Transverse colon (tissue), 3 donors: ENCODE results near the gene CD28.

Experiments
- CTCF ChIP-seq, 5 experiments: fragments of 200-600 bp in 3 of 5; fragments of 450-650 bp in 2 of 5; sonication (generic) in 3 of 5; IDR thresholded peaks; 1 replicate in 2 of 5; 2 replicates in 3 of 5; pipeline ENCODE4 v1.5.1; 2016 to 2017; ENCODE audit warnings: antibody characterized with exemption in 5 of 5, inconsistent platforms in 3 of 5, mild to moderate bottlenecking in 2 of 5, moderate library complexity in 1 of 5
- POLR2A ChIP-seq: fragments of 450-650 bp; IDR thresholded peaks from one replicate; pipeline ENCODE4 v1.6.1; 2016; ENCODE audit warnings: antibody characterized with exemption, mild to moderate bottlenecking, moderate library complexity

- TF ChIP-seq CTCF (IDR thresholded peaks at IDR 0.05) (no peak), POLR2A (no peak)
Observed at GRCh38 chr2:203750346-203751068, 44.1 kb downstream of the CD28 start.
